Breast epithelium (tissue), 3 donors: ENCODE results near the gene FAM170A.

Experiments used
- CTCF ChIP-seq, 3 donors: fragments of 450-650 bp; IDR thresholded peaks; one replicate each; pipeline ENCODE4 v1.5.1; 2016 to 2017; ENCODE audit warnings: antibody characterized with exemption in 3 of 3, mild to moderate bottlenecking in 3 of 3, moderate library complexity in 3 of 3
- POLR2A ChIP-seq: fragments of 450-650 bp; IDR thresholded peaks from one replicate; pipeline ENCODE4 v1.6.1; 2016; ENCODE audit warnings: antibody characterized with exemption, mild to moderate bottlenecking, moderate library complexity
- POLR2AphosphoS5 ChIP-seq, 3 donors: sonication (generic); formaldehyde crosslinking; IDR thresholded peaks; one replicate each; pipeline ENCODE4 v1.6.1; 2017; ENCODE audit warnings: antibody characterized with exemption in 3 of 3

DNA sequence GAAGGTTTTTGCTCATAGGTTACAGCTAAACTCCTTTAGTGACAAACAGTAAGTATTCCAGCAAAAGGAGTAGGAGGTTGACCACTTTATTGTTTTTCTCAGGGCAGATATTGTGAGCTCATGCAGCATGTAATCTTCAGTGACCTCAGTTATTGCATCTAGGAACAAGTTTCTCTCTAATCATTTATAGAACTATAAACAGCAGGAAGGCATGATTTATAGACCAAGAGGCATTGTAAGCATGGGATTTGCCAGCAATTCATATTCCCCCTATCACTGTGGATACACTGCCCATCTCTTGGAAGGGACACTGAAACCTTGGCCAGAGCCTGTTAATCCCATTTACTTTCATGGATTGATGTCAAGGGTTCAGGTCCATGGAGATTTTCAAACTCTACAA lies 15.4 kb upstream of the FAM170A start:
- no peak for TF ChIP-seq CTCF (IDR thresholded peaks at IDR 0.05)
- TF ChIP-seq POLR2A, result no peak
- no peak for TF ChIP-seq POLR2AphosphoS5 (IDR thresholded peaks at IDR 0.05)
